GM13977 (cell line): ENCODE results near the gene WNK2.
A peak's percentile ranks its signal among the peaks of the same experiment; 100 is the strongest.

Experiments
- DNase-seq: peaks from one replicate; pipeline ENCODE4 v3.0.0; 2012; ENCODE audit warnings: low spot score
- CTCF ChIP-seq: IDR thresholded peaks from 2 replicates; pipeline ENCODE4 v1.5.1; 2012; ENCODE audit warnings: mild to moderate bottlenecking, control low read depth; ENCODE audit not compliant: insufficient read depth; ENCODE audit errors: extremely low read depth, missing control alignments
- in situ Hi-C: fragments of 300-500 bp; cut with MboI; formaldehyde crosslinking; loops from one replicate; pipeline ENCODE4 v1.12.0; 2022; ENCODE audit warnings: low sequenced_read_pairs, low pct_unique_long_range_greater_than_20kb, mixed read lengths, inconsistent platforms; ENCODE audit not compliant: unreplicated experiment

The WNK2 gene

GRCh38 chr9:93268551-93269314, 84.8 kb downstream of the WNK2 start:
- in situ Hi-C loops = no loop called here
- peak; percentile 79 for DNase-seq
- TF ChIP-seq CTCF = no peak

- peak; percentile 27 for DNase-seq
- TF ChIP-seq CTCF = no peak
- in situ Hi-C loops = no loop called here
These were observed 87.0 kb downstream of the WNK2 start for GRCh38 chr9:93270976-93271375.

- in situ Hi-C loops = no loop called here
- no peak for DNase-seq
- no peak for TF ChIP-seq CTCF
These were observed 93.0 kb downstream of the WNK2 start for GRCh38 chr9:93276973-93277372.

GRCh38 chr9:93278144-93278543, 94.2 kb downstream of the WNK2 start:
- no peak for DNase-seq
- TF ChIP-seq CTCF = no peak
- in situ Hi-C loops = no loop called here

- in situ Hi-C loops = no loop called here
- no peak for TF ChIP-seq CTCF
- DNase-seq = no peak
These were observed 96.8 kb downstream of the WNK2 start for GRCh38 chr9:93280661-93281259.

- in situ Hi-C loops = no loop called here
- no peak for DNase-seq
- TF ChIP-seq CTCF = no peak
These were observed 102.6 kb downstream of the WNK2 start for GRCh38 chr9:93286252-93287188.
